Measurements from ENCODE around the gene VTN.

The VTN gene

DNA sequence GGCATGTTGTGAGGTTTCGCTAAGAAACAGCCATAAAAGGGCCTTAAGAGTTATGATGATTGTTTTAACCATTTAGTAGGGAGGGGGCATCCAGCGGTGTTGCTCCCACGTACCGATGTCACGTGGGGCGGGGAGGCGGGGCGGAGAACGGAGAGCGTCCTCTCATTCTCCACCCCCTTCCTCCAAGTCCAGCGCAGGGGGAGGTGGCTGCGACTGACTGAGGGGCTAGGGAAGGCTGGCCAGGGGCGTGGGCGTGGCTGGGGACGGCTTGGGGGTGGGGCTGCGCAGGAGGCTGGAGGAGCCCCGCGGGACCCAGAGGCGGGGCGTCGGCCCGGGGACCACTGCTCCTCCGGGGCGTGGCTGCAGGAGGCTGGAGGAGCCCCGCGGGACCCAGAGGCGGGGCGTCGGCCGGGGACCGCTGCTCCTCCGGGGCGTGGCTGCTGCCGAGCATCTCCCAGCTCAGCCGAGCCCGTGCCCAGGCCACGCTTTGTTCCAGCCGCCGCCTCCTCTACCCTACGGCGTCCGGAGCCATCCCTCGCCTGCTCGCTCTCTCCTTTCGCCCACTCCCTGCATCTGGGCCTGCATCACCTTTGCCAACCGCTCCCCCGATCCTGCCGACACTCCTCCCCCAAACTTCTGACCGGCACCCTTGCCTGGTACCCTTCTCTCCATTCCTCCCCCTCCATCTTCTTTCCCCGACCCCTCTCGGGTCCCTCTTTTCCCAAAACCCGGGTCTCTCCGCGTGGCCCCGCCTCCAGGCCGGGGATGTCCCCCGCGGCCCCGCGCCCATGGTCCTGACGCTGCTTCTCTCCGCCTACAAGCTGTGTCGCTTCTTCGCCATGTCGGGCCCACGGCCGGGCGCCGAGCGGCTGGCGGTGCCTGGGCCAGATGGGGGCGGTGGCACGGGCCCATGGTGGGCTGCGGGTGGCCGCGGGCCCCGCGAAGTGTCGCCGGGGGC is 1.4 kb upstream of the VTN start, which contains the start of gene SARM1:
SARM1 (plus strand) TSS at position 450 of the 958 bp plus-strand sequence; CDS start at position 789, 339 bp downstream.
- DNase-seq: no peak
- in situ Hi-C loops (cut with MboI; ENCODE audit: low pct_unique_long_range_greater_than_20kb, low sequenced_read_pairs): no loop called here

DNA sequence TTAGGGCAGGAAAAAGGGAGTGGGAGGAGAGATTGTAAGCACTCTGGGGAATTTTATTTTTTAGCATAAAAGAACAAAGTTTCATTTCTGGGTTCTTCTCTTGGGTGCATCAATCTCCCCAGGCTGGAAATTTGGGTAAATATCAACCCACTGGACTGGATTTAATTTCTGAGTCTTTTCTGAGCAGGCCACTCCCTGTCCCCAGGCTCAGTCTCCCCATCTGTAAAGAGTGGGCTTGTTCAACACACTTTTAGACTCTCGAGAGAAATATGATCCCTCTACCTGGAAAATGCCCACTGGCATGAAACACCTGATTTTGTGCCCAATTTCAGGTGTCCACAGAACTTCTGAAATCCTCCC is 617 bp upstream of the VTN start:
- in situ Hi-C loops (cut with MboI; ENCODE audit: low pct_unique_long_range_greater_than_20kb, low sequenced_read_pairs): no loop called here
- no peak for DNase-seq

DNA sequence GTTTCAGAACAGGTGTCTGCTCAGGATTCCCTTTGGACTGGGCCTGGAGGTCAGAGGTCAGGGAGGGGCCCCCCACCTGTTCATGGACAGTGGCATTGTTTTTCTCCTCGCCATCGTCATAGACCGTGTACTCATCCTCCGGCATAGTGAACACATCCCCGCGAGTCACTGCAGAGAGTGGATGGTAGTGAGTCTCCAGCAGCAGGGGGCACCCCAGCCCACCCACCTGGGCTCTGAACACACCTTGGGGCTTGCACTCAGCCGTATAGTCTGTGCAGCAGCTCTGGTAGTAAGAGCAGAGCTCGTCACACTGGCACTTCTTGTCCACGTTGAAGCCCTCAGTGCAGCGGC is 448 bp downstream of the VTN start:
- in situ Hi-C loops (cut with MboI; ENCODE audit: low pct_unique_long_range_greater_than_20kb, low sequenced_read_pairs): no loop called here
- no peak for DNase-seq

DNA sequence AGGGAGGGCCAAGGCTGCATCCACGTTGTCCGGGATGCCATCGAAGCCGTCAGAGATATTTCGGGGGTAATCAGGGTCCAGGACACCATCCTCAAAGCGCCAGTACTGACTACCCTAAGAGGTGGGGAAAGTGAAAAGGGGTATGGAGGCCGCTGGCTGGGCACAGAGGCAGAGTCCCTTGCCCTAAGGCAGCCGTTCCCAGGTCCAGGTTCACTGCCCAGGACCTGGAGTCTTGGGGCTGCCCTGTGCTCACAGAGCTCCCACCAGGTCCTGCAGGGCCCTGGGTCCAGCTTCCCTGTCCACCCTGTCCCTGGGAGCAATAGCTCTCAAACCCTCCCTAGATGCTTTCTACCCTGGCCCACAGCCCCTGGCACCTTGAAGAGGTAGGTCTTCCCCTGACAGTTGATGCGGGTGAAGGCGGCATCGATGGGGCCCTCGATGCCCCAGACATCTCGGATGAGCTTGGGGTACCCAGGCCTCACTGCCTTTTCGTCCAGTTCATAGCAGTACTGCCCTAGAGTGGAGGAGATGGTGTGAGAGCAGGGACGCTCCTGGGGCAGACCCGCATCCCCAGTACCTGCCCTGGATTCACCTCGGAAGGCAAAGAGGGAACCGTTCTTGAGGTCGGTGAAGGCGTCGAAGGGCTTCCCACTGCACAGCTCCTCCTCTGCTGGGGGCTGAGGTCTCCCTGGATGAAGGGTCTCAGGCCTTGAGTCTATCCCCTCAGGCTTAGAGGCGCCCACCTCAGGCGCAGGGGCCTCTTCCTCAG is 1.0 kb downstream of the VTN start:
- in situ Hi-C loops (cut with MboI; ENCODE audit: low pct_unique_long_range_greater_than_20kb, low sequenced_read_pairs): no loop called here
- no peak for DNase-seq

DNA sequence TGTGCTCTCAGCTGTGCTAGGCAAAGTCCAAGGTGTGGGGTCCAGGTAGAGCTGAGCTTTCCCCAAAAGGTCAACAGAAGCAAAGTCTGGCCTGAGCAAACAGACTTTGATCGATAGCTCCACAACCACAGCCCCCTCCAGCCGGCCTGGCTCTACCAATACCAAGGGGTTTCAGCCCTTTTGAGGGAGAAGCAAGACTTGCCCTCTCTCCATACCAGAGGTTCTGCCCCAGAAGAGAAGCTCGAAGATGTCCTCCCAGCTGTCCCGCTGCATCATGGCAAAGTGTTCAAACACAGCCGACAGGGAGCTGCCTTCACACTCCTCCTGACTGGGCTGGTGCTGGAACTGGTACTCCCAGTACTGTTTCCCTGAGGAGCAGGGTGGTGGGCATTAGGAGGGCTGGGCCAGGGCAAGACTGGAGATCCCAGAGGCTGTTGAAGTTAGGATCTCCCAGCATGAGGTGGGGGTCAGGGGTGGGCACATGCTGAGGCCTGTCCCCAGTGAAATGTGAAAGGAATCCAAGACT is 1.7 kb downstream of the VTN start:
- DNase-seq: no peak
- in situ Hi-C loops (cut with MboI; ENCODE audit: low pct_unique_long_range_greater_than_20kb, low sequenced_read_pairs): no loop called here

DNA sequence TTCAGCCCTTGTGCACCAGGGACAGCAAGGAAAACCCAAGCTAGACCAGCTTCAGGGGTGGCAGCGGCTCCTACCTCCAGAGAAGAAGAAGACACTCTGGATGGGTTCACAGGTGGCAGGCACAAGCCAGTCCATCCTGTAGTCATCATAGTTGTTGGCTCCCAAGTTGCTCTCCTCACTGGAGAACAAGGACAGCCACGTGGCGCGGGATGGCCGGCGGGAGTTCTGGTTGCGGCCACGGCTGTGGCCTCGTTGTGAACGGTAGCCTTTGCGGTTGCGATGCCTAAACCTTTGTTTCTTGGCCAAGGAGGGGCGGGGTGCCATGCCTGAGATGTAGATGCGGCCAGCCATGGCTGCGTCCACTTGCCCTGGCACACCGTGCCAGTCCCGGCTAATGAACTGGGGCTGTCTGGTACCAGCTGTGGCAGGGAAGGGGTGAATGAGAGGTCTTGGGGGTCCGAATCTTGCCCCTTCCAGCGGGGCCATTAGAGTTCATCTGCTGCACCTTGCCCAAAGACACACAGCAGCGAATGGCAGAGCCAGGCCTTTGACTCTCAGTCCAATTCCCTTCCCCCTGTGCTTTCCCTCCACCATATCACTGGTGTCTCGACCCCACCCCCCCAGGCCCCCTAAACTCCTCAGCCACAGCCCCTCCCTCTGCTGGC is 2.3 kb downstream of the VTN start:
- DNase-seq: no peak
- in situ Hi-C loops (cut with MboI; ENCODE audit: low pct_unique_long_range_greater_than_20kb, low sequenced_read_pairs): no loop called here

- in situ Hi-C loops (cut with MboI; ENCODE audit: low pct_unique_long_range_greater_than_20kb, low sequenced_read_pairs): no loop called here
- no peak for DNase-seq
Observed at GRCh38 chr17:28366605-28367004, 3.5 kb downstream of the VTN start.

GRCh38 chr17:28365487-28365886 is 4.6 kb downstream of the VTN start:
- DNase-seq: no peak
- in situ Hi-C loops (cut with MboI; ENCODE audit: low pct_unique_long_range_greater_than_20kb, low sequenced_read_pairs): no loop called here

- no peak for DNase-seq
- in situ Hi-C loops (cut with MboI; ENCODE audit: low pct_unique_long_range_greater_than_20kb, low sequenced_read_pairs): no loop called here
Observed at GRCh38 chr17:28364665-28365363, 5.3 kb downstream of the VTN start, which contains the start of gene SEBOX. Gene SEBOX (minus strand): TSS chr17:28365199. CDS start chr17:28365151, 48 bp downstream.

- in situ Hi-C loops (cut with MboI; ENCODE audit: low pct_unique_long_range_greater_than_20kb, low sequenced_read_pairs): no loop called here
- DNase-seq: no peak
Observed at GRCh38 chr17:28363776-28364650, 6.1 kb downstream of the VTN start.

GRCh38 chr17:28363186-28363585 is 6.9 kb downstream of the VTN start:
- DNase-seq: no peak
- in situ Hi-C loops (cut with MboI; ENCODE audit: low pct_unique_long_range_greater_than_20kb, low sequenced_read_pairs): no loop called here

DNA sequence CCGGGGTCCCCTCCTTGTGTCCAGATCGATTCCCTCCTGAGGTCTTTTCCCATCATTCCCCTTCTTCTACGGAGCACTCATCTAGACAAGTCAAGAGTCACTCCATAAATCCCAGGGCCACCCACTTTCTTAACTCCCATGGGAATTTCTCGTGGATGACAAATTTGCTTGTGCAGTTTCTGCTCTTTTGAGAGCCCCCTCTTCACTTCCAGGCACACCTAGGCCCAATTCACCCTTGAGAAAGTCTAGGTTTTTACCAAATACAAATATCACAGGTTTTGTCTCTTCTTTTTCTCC is 12.3 kb downstream of the VTN start:
- in situ Hi-C loops (cut with MboI; ENCODE audit: low pct_unique_long_range_greater_than_20kb, low sequenced_read_pairs): no loop called here
- no peak for DNase-seq

DNA sequence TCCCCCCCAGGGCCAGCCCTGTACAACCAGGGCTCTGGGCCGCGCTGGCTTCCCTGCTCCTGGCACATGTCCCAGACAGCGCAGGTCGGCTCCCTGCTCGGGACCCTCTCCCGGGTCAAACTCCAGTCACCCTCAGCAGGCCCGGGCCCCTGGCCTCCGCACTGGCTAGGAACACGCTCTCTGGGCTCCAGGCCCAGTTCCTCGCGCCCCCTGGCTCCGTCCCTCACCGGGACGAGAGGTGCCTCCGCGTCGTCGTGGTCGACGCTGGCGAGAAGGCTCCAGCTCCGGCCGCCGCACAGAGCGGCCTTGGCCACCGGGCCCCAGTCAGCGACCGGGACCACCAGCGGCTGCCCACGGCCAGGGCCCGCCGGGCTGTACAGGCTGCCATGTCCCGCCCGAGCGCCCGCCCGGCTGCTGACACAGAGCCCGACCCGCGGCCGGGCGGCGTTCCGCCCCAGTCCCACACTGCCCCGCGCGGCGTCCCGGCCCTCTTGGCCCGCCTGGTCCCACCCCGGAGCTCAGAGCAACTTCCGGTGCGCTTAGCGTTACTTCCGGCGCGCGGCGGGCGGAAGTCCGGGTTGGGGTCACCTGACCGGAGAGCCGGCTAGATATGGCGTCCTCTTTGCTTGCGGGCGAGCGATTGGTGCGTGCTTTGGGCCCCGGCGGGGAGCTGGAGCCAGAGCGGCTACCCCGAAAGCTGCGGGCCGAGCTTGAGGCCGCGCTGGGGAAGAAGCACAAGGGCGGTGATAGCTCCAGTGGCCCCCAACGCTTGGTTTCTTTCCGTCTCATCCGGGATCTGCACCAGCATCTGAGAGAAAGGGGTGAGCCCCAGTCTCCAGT is 12.8 kb downstream of the VTN start, which contains the start of gene POLDIP2:
POLDIP2 (minus strand) TSS at position 467 of the 840 bp plus-strand sequence; CDS start at position 388, 79 bp downstream.
- in situ Hi-C loops (cut with MboI; ENCODE audit: low pct_unique_long_range_greater_than_20kb, low sequenced_read_pairs): no loop called here
- DNase-seq: peak; percentile 93

GRCh38 chr17:28350271-28350670 is 19.8 kb downstream of the VTN start:
- no peak for DNase-seq
- in situ Hi-C loops (cut with MboI; ENCODE audit: low pct_unique_long_range_greater_than_20kb, low sequenced_read_pairs): no loop called here

GRCh38 chr17:28348979-28349378 is 21.1 kb downstream of the VTN start:
- in situ Hi-C loops (cut with MboI; ENCODE audit: low pct_unique_long_range_greater_than_20kb, low sequenced_read_pairs): no loop called here
- no peak for DNase-seq

DNA sequence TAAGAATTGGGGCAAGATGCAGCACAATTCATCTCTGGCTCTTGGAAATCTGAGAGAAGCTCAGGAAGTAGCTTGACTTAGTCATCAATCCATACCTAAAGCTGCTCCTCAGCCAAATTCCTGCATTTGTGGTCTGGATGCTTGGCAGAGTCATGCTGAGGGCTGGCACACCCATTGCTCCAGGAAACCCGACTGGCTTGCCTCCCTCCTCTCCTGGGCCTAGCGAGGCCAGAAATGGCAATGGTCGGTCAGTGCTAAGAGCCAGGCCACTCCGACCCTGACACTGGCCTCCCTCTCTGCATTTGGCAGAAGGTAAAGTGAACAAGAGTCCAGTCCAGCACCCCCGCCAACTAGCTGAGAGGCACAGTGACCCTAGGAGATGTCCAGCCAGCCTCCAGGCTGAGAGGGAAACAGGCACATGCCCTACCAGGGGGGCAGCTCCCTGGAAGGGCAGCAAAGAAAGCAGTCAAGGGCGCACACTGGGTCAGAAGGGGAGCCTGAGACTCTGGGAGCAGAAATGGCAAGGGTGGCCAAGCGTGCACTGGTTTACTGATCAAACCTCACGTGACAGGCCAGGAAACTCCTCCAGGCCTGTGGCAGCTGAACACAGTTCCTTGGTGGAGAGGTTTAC is 22.7 kb downstream of the VTN start:
- in situ Hi-C loops (cut with MboI; ENCODE audit: low pct_unique_long_range_greater_than_20kb, low sequenced_read_pairs): no loop called here
- DNase-seq: no peak

DNA sequence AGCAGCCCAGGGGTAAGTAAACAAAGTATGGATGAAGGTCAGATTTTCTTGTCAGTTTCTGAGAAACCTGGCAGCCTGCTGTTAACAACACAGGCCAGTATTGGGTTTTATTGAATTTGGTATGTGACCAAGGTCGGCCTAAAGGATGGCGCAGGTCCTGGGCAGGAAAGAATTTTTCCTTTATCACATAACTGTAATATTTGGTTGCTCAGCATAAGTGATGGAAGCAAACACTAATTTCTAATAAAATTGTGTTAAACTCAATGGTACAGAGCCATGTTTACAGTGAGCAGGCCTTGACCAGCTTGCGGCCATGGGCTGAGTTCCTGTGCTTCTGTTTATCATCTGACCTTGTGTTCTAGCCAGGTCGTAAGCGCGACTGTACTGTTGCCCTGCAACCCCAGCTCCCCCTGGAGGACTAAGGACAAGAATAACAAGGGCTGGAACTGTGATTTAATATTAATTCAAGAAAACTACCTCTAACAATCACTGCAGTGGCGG is 23.3 kb downstream of the VTN start:
- DNase-seq: no peak

More for the DNA sequence above, 23.3 kb downstream of the VTN start:
- in situ Hi-C loops (cut with MboI; ENCODE audit: low pct_unique_long_range_greater_than_20kb, low sequenced_read_pairs): no loop called here

Measured in KBM-7 (cell line).